Left lung (tissue), 10 donors: Measurements from ENCODE around the gene CLDND2. TPM values are rescaled to one million over a fixed set of nuclear protein-coding genes. Genes with fewer than 3 reads are reported as not detected.
A peak's percentile ranks its signal among the peaks of the same experiment; 100 is the strongest.

Experiments
- ATAC-seq: fragments of 200-7000 bp; cut with Tn5 transposase; one replicate; pipeline ENCODE4 v1.9.1; 2020; ENCODE audit warnings: moderate library complexity
- DNase-seq, 4 donors: peaks; one replicate each; pipeline ENCODE4 v3.0.0-alpha.2; 2013 to 2020
- H3K27ac ChIP-seq, 2 donors: fragments of 200-600 bp; sonication (generic) in 1 of 2; one replicate each; pipeline versions ENCODE4 v1.5.0 to v1.8.0; 2020 to 2021
- H3K27me3 ChIP-seq, 2 donors: fragments of 200-600 bp; sonication (generic) in 1 of 2; one replicate each; pipeline versions ENCODE4 v1.5.0 to v1.8.0; 2020 to 2021
- H3K36me3 ChIP-seq, 2 donors: fragments of 200-600 bp; sonication (generic) in 1 of 2; one replicate each; pipeline versions ENCODE4 v1.5.0 to v1.8.0; 2020 to 2021
- H3K4me1 ChIP-seq, 2 donors: fragments of 200-600 bp; one replicate each; pipeline ENCODE4 v1.8.0; 2021
- H3K4me3 ChIP-seq, 2 donors: fragments of 200-600 bp; sonication (generic) in 1 of 2; one replicate each; pipeline versions ENCODE4 v1.5.0 to v1.8.0; 2020 to 2021; ENCODE audit warnings: mild to moderate bottlenecking in 1 of 2
- H3K9me3 ChIP-seq, 2 donors: fragments of 200-600 bp; sonication (generic) in 1 of 2; one replicate each; pipeline versions ENCODE4 v1.5.0 to v1.8.0; 2020 to 2021
- CTCF ChIP-seq, 2 donors: fragments of 200-600 bp; sonication (generic) in 1 of 2; IDR thresholded peaks; one replicate each; pipeline versions ENCODE4 v1.5.0 to v1.8.0; 2021; ENCODE audit warnings: antibody characterized with exemption in 2 of 2
- intact Hi-C, 2 donors: fragments of 100-400 bp; cut with DNase I; formaldehyde crosslinking; loops; one replicate each; pipeline versions ENCODE4 v1.11.2 to v1.14.2; 2022
- polyA plus RNA-seq, 6 donors: library from polyadenylated mRNA; unstranded; fragments of 120-200 nt; gene quantifications; one replicate each; pipeline ENCODE4 v1.2.1, GENCODE V29; 2013; ENCODE audit not compliant: insufficient read length in 6 of 6
- total RNA-seq, 2 donors: library from RNA; stranded (reverse); fragmentation: NEBNext Ultra II Directional; extraction: Animal tissue kit (Norgen Biotek cat#: 25700); gene quantifications; one replicate each; pipeline ENCODE4 v1.2.1, GENCODE V29; 2021
- donor health status: DM: no; HTN: yes; CAD: no.
- donor health status: DM: no; HTN: no; CAD: no.

CLDND2 gene
- total and polyA plus RNA-seq, 8 donors, result 0.92 to 1.9 (median 1.4) TPM

DNA sequence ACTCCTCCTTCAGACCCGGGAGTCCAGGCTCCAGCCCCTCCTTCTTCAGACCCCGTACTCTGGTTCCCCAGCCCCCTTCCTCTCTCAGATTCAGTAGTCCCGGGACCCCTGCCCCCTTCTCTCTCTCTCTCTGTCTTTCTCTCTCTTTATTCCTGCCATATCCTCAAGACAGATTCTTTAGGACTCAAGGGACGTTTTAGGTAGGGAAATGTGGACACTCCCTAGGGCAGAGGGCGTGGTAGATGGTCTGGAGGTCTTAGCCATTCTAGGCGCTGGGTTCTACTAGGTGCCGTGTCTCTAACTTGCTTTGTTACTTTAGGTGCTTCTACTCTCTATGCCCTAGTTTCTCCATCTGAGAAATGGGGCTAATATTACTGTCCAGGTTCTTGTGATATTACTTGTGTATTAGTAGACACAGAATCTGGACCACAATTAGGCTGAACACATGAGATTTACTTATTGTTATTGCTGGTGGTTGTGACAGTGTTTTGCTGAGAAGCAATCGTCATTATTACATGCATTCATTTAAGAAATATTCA, 22.3 kb upstream of the CLDND2 start:
- Histone ChIP-seq H3K36me3 (no peaks in the 10 kb centered on the region), H3K4me3 (no peak overlapping the region), H3K27me3 (peaks cover 0 to 4% of the 10 kb centered on the region in 2 donors), H3K9me3 (no peaks in the 10 kb centered on the region), H3K4me1 (peaks cover 0 to 29% of the 10 kb centered on the region in 2 donors), H3K27ac (peak overlapping the region in 1 of 2 donors; percentile 28)
- ATAC-seq (no peak), DNase-seq (no peak)
- TF ChIP-seq CTCF (IDR thresholded peaks at IDR 0.05), result no peak
- intact Hi-C loops, result no loop called here

DNA sequence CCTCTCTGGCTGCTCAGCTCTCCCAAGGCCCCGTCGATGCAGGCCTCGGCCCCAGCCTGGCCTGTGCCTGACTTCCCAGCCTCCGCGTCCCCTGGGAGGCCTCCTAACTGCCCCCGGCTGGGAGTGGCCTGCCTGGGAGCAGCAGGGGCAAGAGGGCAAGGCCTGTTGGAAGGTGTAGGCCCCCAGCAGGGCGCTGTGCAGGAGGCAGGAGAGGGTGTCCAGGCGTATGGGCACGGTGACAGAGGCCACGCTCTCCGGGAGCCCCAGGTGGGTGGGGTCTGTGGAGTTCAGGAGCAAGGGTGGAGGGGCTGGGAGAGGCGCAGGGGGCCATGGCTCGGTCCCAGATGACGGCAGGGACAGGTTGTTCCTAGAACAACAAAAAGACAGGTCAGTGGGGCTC, 20.3 kb upstream of the CLDND2 start:
- Histone ChIP-seq H3K4me1 (peaks cover 0 to 16% of the 10 kb centered on the region in 2 donors), H3K27ac (no peak overlapping the region), H3K27me3 (peaks cover 0 to 4% of the 10 kb centered on the region in 2 donors), H3K36me3 (no peaks in the 10 kb centered on the region), H3K9me3 (no peaks in the 10 kb centered on the region), H3K4me3 (no peak overlapping the region)
- no peak for TF ChIP-seq CTCF (IDR thresholded peaks at IDR 0.05)
- DNase-seq (no peak), ATAC-seq (no peak)
- intact Hi-C loops, result no loop called here

- no peak within 1 kb of the TSS for H3K27ac ChIP-seq
- DNase-seq (no peak), ATAC-seq (no peak)
- no peaks in the 10 kb centered on the region for H3K36me3 ChIP-seq
- intact Hi-C loops, result no loop called here
- H3K4me1 ChIP-seq, result peaks cover 0 to 4% of the 10 kb centered on the region in 2 donors
- H3K4me3 ChIP-seq, result no peak within 1 kb of the TSS
- H3K27me3 ChIP-seq, result peaks cover 0 to 4% of the 10 kb centered on the region in 2 donors
- H3K9me3 ChIP-seq, result no peaks in the 10 kb centered on the region
- no peak for TF ChIP-seq CTCF (IDR thresholded peaks at IDR 0.05)
These were observed 19.2 kb upstream of the CLDND2 start, which contains the start of gene LIM2 for GRCh38 chr19:51387924-51388389. LIM2 (minus strand) TSS chr19:51387974; CDS start chr19:51387443, 531 bp downstream.

GRCh38 chr19:51386882-51387520, 18.2 kb upstream of the CLDND2 start:
- DNase-seq, result no peak
- Histone ChIP-seq H3K4me3 (no peak overlapping the region), H3K27ac (no peak overlapping the region), H3K9me3 (no peaks in the 10 kb centered on the region), H3K27me3 (peaks cover 0 to 4% of the 10 kb centered on the region in 2 donors), H3K36me3 (no peaks in the 10 kb centered on the region), H3K4me1 (no peaks in the 10 kb centered on the region)
- TF ChIP-seq CTCF (IDR thresholded peaks at IDR 0.05), result no peak
- no peak for ATAC-seq
- intact Hi-C loops, result no loop called here

GRCh38 chr19:51382004-51382403, 13.2 kb upstream of the CLDND2 start:
- Histone ChIP-seq H3K36me3 (no peaks in the 10 kb centered on the region), H3K27ac (no peak overlapping the region), H3K27me3 (no peaks in the 10 kb centered on the region), H3K9me3 (peaks cover 0 to 6% of the 10 kb centered on the region in 2 donors), H3K4me3 (no peak overlapping the region), H3K4me1 (no peaks in the 10 kb centered on the region)
- TF ChIP-seq CTCF (IDR thresholded peaks at IDR 0.05), result no peak
- ATAC-seq (no peak), DNase-seq (no peak)
- intact Hi-C loops, result no loop called here
